Common myeloid progenitor, CD34-positive (primary cell): ENCODE measurements around the gene LIPC.

Experiments used
- CTCF ChIA-PET: fragments of 350-600 bp; sonication (Branson Sonifier 250); formaldehyde crosslinking; loops from one replicate; lab custom pipeline; 2021; ENCODE audit warnings: antibody characterized with exemption; lab: Charles Lee
- POLR2A ChIA-PET: fragments of 350-600 bp; sonication (Branson Sonifier 250); formaldehyde crosslinking; loops from one replicate; lab custom pipeline; 2021; ENCODE audit warnings: antibody characterized with exemption; lab: Charles Lee
- DNase-seq, 3 donors: peaks; one replicate each; pipeline versions ENCODE4 v3.0.0 to v3.0.0-alpha.2; 2013
- H3K27ac ChIP-seq, 2 experiments: 1 replicate in 1 of 2; 2 replicates in 1 of 2; pipeline ENCODE4 v1.7.0; 2013; ENCODE audit warnings: inconsistent platforms in 2 of 2, low read length in 2 of 2, mild to moderate bottlenecking in 2 of 2, low read depth in 1 of 2, moderate library complexity in 1 of 2; ENCODE audit not compliant: severe bottlenecking in 2 of 2, insufficient read depth in 1 of 2, poor library complexity in 1 of 2
- H3K27me3 ChIP-seq, 5 experiments: replicated peaks in 2 of 5; 1 replicate in 3 of 5; 2 replicates in 2 of 5; pipeline versions ENCODE4 v1.6.1 to v1.7.0; 2013; ENCODE audit warnings: low read length in 4 of 5, mild to moderate bottlenecking in 2 of 5, moderate library complexity in 2 of 5, inconsistent platforms in 1 of 5; ENCODE audit not compliant: insufficient read depth in 5 of 5, control insufficient read depth in 4 of 5
- H3K36me3 ChIP-seq, 4 experiments: 1 replicate in 2 of 4; 2 replicates in 2 of 4; pipeline versions ENCODE4 v1.6.1 to v1.7.0; 2013; ENCODE audit warnings: low read length in 3 of 4, control low read depth in 1 of 4, mild to moderate bottlenecking in 1 of 4; ENCODE audit not compliant: control insufficient read depth in 4 of 4, insufficient read depth in 4 of 4
- H3K4me1 ChIP-seq, 4 experiments: 1 replicate in 3 of 4; 2 replicates in 1 of 4; pipeline versions ENCODE4 v1.6.1 to v1.7.1; 2013; ENCODE audit warnings: low read length in 3 of 4, mild to moderate bottlenecking in 3 of 4, control low read depth in 1 of 4, inconsistent platforms in 1 of 4, moderate library complexity in 1 of 4; ENCODE audit not compliant: control insufficient read depth in 4 of 4, insufficient read depth in 4 of 4; ENCODE audit errors: control extremely low read depth in 1 of 4
- H3K4me3 ChIP-seq, 7 experiments: 1 replicate in 4 of 7; 2 replicates in 3 of 7; pipeline versions ENCODE4 v1.5.1 to v1.7.0; 2013; ENCODE audit warnings: mild to moderate bottlenecking in 7 of 7, low read length in 6 of 7, moderate library complexity in 6 of 7, inconsistent platforms in 2 of 7, low read depth in 2 of 7, control low read depth in 1 of 7; ENCODE audit not compliant: insufficient read depth in 4 of 7, control insufficient read depth in 1 of 7; ENCODE audit errors: extremely low read depth in 1 of 7
- H3K9me3 ChIP-seq, 5 experiments: 1 replicate in 4 of 5; 2 replicates in 1 of 5; pipeline versions ENCODE4 v1.6.1 to v1.7.1; 2013; ENCODE audit warnings: low read length in 4 of 5, mild to moderate bottlenecking in 2 of 5, inconsistent platforms in 1 of 5, low read depth in 1 of 5, moderate library complexity in 1 of 5; ENCODE audit not compliant: control insufficient read depth in 4 of 5, insufficient read depth in 2 of 5; ENCODE audit errors: control extremely low read depth in 1 of 5
- WGBS: methylation state at CpG from one replicate; pipeline ENCODE4 v1.1.5; 2013; ENCODE audit not compliant: insufficient coverage; 5-methylcytosine and 5-hydroxymethylcytosine counted together

LIPC gene

DNA sequence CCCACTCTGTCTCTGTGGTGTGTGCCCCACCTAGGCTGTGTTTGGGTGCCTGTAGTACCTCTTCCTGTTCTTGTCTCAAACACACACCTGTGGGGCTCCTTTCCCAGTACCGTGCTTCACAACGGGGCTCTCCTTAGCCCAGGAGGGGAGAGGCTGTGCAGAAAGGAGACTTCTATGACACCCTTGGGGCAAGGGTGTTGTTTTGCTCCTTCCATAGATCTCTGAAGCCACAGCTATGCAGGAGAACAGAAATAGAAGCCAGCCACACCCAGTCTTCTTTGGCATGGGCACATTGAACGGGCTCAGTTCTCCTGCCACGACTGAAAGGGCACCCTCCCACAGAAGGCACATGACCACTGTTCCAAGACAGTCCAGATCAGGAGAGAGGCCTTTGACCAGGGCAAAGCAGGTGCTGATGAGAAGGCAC, 74.3 kb downstream of the LIPC start:
- POLR2A ChIA-PET = no interaction called here

DNA sequence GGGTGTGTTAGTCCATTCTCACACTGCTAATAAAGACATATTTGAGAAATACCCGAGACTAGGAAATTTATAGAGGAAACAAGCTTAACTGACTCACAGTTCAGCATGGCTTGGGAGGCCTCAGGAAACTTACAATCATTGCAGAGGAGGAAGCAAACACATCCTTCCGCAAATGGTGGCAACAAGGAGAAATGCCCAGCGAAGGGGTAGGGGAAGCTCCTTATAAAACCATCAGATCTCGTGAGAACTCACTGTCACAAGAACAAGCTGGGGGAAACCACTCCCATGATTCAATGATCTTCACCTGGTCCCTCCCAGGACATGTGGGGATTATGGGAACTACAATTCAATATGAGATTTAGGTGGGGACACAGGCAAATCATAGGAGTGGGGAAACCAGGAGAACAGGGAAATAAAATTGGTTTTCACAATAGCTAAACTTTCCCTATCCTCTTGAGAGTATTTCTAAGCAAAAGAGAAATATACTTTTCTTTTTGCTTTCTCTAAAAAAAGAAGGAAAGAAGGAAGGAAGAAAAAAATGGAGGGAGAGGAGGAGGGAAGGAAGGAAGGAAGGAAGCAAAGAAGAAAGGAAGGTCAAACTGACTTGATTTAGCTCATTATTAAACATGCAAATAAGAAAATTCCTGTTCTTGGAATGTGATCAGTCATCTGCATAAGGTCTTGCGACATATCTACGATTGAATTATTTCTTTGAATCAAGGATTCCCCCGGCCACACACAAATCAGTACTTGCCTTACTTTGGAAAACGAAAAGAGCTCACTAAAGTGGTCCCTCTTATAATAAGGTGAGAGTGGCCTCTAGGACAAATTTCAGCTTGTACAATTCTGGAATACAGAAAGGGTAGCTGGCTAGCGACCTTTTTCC, 75.2 kb downstream of the LIPC start:
- Histone ChIP-seq H3K27ac (no peak overlapping the region), H3K4me1 (peaks cover 0 to 4% (median 0%) of the 10 kb centered on the region in 4 experiments), H3K9me3 (no peaks in the 10 kb centered on the region), H3K36me3 (no peaks in the 10 kb centered on the region), H3K4me3 (no peak overlapping the region), H3K27me3 (no peaks in the 10 kb centered on the region)
- 94% methylated on average over 5 of the region's 9 CpGs for WGBS
- no peak for DNase-seq
- CTCF ChIA-PET = interaction anchor here (0.8 to 1.4 kb wide), 4 partner anchors 10 to 17 kb away, joined by 3 to 4 read pairs (median 3); no protein-coding TSS in a partner anchor
- POLR2A ChIA-PET = no interaction called here

More for the DNA sequence above, 74.3 kb downstream of the LIPC start:
- Histone ChIP-seq H3K27me3 (no peaks in the 10 kb centered on the region), H3K27ac (no peak overlapping the region), H3K4me1 (peaks cover 0 to 4% (median 0%) of the 10 kb centered on the region in 4 experiments), H3K36me3 (no peaks in the 10 kb centered on the region), H3K4me3 (no peak overlapping the region), H3K9me3 (no peaks in the 10 kb centered on the region)
- WGBS = 96% methylated on average over 4 of the region's 4 CpGs
- DNase-seq = no peak
- CTCF ChIA-PET = interaction anchor here (1.4 kb wide), 1 partner anchor 15 kb away, joined by 3 read pairs; no protein-coding TSS in a partner anchor

DNA sequence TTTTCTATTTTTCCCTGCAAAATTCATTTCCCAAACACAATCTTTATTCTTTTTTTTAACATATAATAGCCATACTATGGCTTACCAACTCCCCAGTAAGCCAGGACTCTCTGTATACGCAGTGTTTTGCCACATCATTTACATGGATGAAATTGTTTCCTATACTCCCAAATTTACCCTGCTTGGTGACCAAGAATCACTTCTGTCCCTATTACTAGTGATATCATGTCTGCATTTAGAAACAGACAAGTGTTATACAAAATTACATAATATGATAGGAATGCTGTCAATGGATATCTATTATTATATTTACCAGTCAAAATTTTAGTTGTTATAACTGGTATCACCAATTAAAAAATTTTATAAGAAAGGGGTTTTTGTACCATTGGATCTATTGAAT, 77.8 kb downstream of the LIPC start:
- no peak overlapping the region for H3K27ac ChIP-seq
- WGBS = no CpG with 5 or more reads among the region's 1 CpG
- DNase-seq = no peak
- H3K9me3 ChIP-seq = no peaks in the 10 kb centered on the region
- H3K4me3 ChIP-seq = no peak overlapping the region
- CTCF ChIA-PET = interaction anchor here (1.0 to 1.2 kb wide), 3 partner anchors 14 to 95 kb away, joined by 3 to 4 read pairs (median 3); no protein-coding TSS in a partner anchor
- H3K36me3 ChIP-seq = no peaks in the 10 kb centered on the region
- peaks cover 0 to 4% (median 0%) of the 10 kb centered on the region in 4 experiments for H3K4me1 ChIP-seq
- H3K27me3 ChIP-seq = no peaks in the 10 kb centered on the region
- POLR2A ChIA-PET = no interaction called here

DNA sequence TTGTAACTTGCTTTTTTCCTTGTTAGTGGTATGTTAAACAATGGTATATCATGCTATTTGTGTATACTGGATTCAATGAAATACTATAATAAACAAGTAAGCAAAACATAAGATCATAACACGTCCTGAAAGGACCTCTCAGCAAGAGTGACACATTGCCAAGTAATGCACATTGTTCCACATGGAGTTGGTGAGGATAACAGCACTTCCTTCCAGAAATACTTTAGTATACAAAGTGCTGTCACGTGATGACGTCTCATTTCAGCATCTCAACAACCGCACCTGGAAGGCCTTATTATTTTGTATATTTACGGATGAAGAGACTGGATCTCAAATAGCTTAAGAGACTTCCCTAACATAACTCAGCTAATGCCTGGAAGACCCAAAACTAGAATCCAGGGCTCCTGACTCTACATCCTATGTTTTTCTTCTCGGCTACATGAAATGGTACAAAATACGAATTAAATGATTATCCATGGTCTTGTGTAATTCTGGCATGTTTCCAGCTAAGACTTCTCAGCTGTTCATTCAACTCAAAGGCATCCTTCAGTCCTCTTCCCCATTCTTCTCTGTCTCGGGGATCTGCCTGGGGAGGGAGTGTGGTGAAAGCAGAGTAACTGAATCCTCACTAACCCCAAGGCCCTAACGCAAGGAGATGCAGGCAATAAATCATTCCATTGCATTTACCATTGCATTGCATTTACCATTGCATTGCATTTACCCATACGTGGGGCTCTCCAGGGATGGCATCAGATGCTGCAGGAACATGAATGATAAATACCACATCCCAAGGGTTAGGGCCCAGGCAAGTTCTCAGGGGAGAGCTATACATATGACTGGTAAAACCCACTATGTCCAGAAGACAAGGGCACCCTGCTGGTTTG, 79.2 kb downstream of the LIPC start:
- Histone ChIP-seq H3K9me3 (peaks cover 0 to 2% (median 0%) of the 10 kb centered on the region in 5 experiments), H3K36me3 (no peaks in the 10 kb centered on the region), H3K4me1 (no peaks in the 10 kb centered on the region), H3K4me3 (no peak overlapping the region), H3K27ac (no peak overlapping the region), H3K27me3 (no peaks in the 10 kb centered on the region)
- ChIA-PET POLR2A (no interaction called here), CTCF (interaction anchor here (1.0 kb wide), 1 partner anchor 96 kb away, joined by 3 read pairs; no protein-coding TSS in a partner anchor)
- no peak for DNase-seq
- WGBS = 100% methylated on average over 6 of the region's 10 CpGs

DNA sequence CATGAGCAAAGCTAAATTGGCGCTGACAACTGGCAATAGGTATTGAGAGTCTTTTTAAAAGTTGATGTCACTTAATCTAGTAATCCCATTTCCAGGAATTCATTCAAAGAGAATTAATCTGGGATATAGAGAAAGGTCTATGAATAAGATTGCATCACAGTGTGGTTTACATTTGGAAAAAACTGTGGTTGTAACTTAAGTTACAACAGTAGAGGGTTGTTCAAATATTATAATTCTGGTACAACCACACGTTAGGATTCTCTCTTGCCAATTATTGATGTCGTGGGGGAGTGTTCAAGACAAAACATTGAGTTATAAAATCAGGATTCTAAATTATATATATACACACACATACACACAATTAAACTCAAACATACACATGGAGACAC, 79.8 kb downstream of the LIPC start:
- no peak for DNase-seq
- no CpG with 5 or more reads among the region's 3 CpGs for WGBS
- Histone ChIP-seq H3K9me3 (peaks cover 0 to 3% (median 0%) of the 10 kb centered on the region in 5 experiments), H3K4me3 (no peak overlapping the region), H3K27me3 (no peaks in the 10 kb centered on the region), H3K4me1 (no peaks in the 10 kb centered on the region), H3K36me3 (no peaks in the 10 kb centered on the region), H3K27ac (no peak overlapping the region)
- POLR2A ChIA-PET = no interaction called here
- CTCF ChIA-PET = no interaction called here

DNA sequence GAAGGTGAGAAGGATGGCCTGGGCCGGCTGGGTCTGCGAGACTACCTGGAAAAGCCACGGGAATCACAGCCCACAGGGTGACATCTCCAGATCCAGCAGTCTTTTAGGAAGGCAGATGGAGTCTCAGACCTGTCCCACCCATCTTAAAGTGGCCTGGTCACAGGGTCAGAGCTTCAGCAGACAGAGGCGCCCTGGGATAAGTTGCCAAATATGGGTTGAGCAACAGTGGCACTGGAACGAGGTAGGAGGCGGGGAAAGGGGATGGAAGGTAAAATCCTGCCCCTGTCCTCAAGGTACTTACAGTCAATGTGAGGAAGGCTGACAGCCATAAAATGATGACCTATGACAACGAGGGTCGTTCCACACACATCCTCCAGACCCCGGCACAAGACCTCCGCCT, 80.7 kb downstream of the LIPC start:
- H3K4me1 ChIP-seq = peaks cover 0 to 8% (median 2%) of the 10 kb centered on the region in 4 experiments
- 80% methylated on average over 5 of the region's 10 CpGs for WGBS
- H3K9me3 ChIP-seq = peaks cover 0 to 3% (median 0%) of the 10 kb centered on the region in 5 experiments
- ChIA-PET POLR2A (no interaction called here), CTCF (interaction anchor here (2.3 kb wide), 1 partner anchor 11 kb away, joined by 7 read pairs; no protein-coding TSS in a partner anchor)
- no peak for DNase-seq
- no peak overlapping the region for H3K27ac ChIP-seq
- no peaks in the 10 kb centered on the region for H3K36me3 ChIP-seq
- no peaks in the 10 kb centered on the region for H3K27me3 ChIP-seq
- H3K4me3 ChIP-seq = no peak overlapping the region
